IMR-90 (cell line): Measurements from ENCODE around the gene ATP9B. TPM values are rescaled to one million over a fixed set of nuclear protein-coding genes. Genes with fewer than 3 reads are reported as not detected.

Experiments used
- ATAC-seq: fragments of 200-7000 bp; cut with Tn5 transposase; 2 replicates; pipeline ENCODE4 v1.9.1; 2020; ENCODE audit warnings: low read depth, mild to moderate bottlenecking, moderate library complexity
- BruUV-seq: library from RNA; stranded (reverse); fragments of 400-500 nt; replicated peaks from 2 replicates; lab custom pipeline; 2021; lab: Mats Ljungman, UMichigan
- CTCF ChIA-PET: fragments of 300-600 bp; formaldehyde crosslinking; extraction: SDS; loops from one replicate; lab custom pipeline; 2021; ENCODE audit warnings: antibody characterized with exemption; lab: Yijun Ruan, JAX
- POLR2A ChIA-PET: fragments of 300-600 bp; sonication (Branson Sonifier 250); formaldehyde crosslinking; loops from one replicate; lab custom pipeline; 2022; ENCODE audit warnings: antibody characterized with exemption; ENCODE audit not compliant: unreplicated experiment; lab: Charles Lee
- DNase-seq: peaks from one replicate; pipeline ENCODE4 v3.0.0; 2013
- H2AFZ ChIP-seq: replicated peaks from 2 replicates; pipeline ENCODE3; 2013; ENCODE audit warnings: low read length, mild to moderate bottlenecking; ENCODE audit not compliant: poor library complexity
- H2AK5ac ChIP-seq: 2 replicates; pipeline ENCODE4 v1.6.1; 2013; ENCODE audit warnings: low read depth, low read length, inconsistent platforms
- H2AK9ac ChIP-seq: replicated peaks from 2 replicates; pipeline ENCODE3; 2013; ENCODE audit warnings: mild to moderate bottlenecking, low read depth, low read length, moderate library complexity; ENCODE audit not compliant: poor library complexity
- H2BK120ac ChIP-seq: 2 replicates; pipeline ENCODE4 v1.6.1; 2013; ENCODE audit warnings: low read depth, low read length, inconsistent platforms
- H2BK15ac ChIP-seq: 3 replicates; pipeline ENCODE4 v1.6.1; 2013; ENCODE audit warnings: low read depth, low read length, inconsistent platforms
- H2BK20ac ChIP-seq: 2 replicates; pipeline ENCODE4 v1.6.1; 2013; ENCODE audit warnings: low read depth, mild to moderate bottlenecking, inconsistent platforms, low read length, moderate library complexity
- H2BK5ac ChIP-seq: 2 replicates; pipeline ENCODE4 v1.6.1; 2013; ENCODE audit warnings: mild to moderate bottlenecking, low read depth, low read length, inconsistent platforms; ENCODE audit not compliant: poor library complexity, severe bottlenecking
- H3K14ac ChIP-seq: replicated peaks from 2 replicates; pipeline ENCODE4 v1.6.1; 2013; ENCODE audit warnings: low read depth, low read length, inconsistent platforms
- H3K18ac ChIP-seq: 2 replicates; pipeline ENCODE4 v1.6.1; 2013; ENCODE audit warnings: low read depth, low read length, control low read depth
- H3K23ac ChIP-seq: 2 replicates; pipeline ENCODE4 v1.6.1; 2013; ENCODE audit warnings: low read depth, low read length, inconsistent platforms
- H3K27ac ChIP-seq: 2 replicates; pipeline ENCODE4 v1.5.1; 2013; ENCODE audit warnings: mild to moderate bottlenecking, control low read depth, low read length; ENCODE audit not compliant: insufficient read depth
- H3K27me3 ChIP-seq: 2 replicates; pipeline ENCODE4 v1.6.1; 2013; ENCODE audit warnings: low read length; ENCODE audit not compliant: control insufficient read depth, insufficient read depth
- H3K36me3 ChIP-seq: 2 replicates; pipeline ENCODE4 v1.6.1; 2013; ENCODE audit warnings: low read length, mixed read lengths; ENCODE audit not compliant: control insufficient read depth, insufficient read depth
- H3K4ac ChIP-seq: 2 replicates; pipeline ENCODE4 v1.6.1; 2013; ENCODE audit warnings: low read depth, low read length, inconsistent platforms
- H3K4me1 ChIP-seq: 2 replicates; pipeline ENCODE4 v1.6.1; 2013; ENCODE audit warnings: low read length, mixed read lengths; ENCODE audit not compliant: control insufficient read depth, insufficient read depth
- H3K4me2 ChIP-seq: 2 replicates; pipeline ENCODE4 v1.6.1; 2013; ENCODE audit warnings: low read depth, mild to moderate bottlenecking, control low read depth, low read length, moderate library complexity
- H3K4me3 ChIP-seq: 2 replicates; pipeline ENCODE4 v1.5.1; 2013; ENCODE audit warnings: low read depth, mild to moderate bottlenecking, control low read depth, low read length, moderate library complexity; ENCODE audit not compliant: insufficient read depth
- H3K56ac ChIP-seq: 2 replicates; pipeline ENCODE4 v1.6.1; 2013; ENCODE audit warnings: low read length, inconsistent platforms; ENCODE audit not compliant: insufficient read depth; ENCODE audit errors: extremely low read depth
- H3K79me1 ChIP-seq, 2 experiments: 2 replicates each; pipeline ENCODE4 v1.6.1; 2013; ENCODE audit warnings: low read length in 2 of 2, inconsistent platforms in 1 of 2, low read depth in 1 of 2
- H3K9ac ChIP-seq: 2 replicates; pipeline ENCODE4 v1.6.1; 2013; ENCODE audit warnings: low read depth, low read length, control low read depth
- H3K9me1 ChIP-seq: 2 replicates; pipeline ENCODE4 v1.6.1; 2013; ENCODE audit warnings: low read length, inconsistent platforms; ENCODE audit not compliant: insufficient read depth
- H3K9me3 ChIP-seq: 2 replicates; pipeline ENCODE4 v1.6.1; 2013; ENCODE audit warnings: low read length; ENCODE audit not compliant: control insufficient read depth, insufficient read depth
- H4K20me1 ChIP-seq: 2 replicates; pipeline ENCODE4 v1.6.1; 2013; ENCODE audit warnings: low read length, inconsistent platforms; ENCODE audit not compliant: insufficient read depth
- H4K5ac ChIP-seq: 2 replicates; pipeline ENCODE4 v1.6.1; 2013; ENCODE audit warnings: mild to moderate bottlenecking, low read depth, low read length, control low read depth
- H4K8ac ChIP-seq, 2 experiments: 2 replicates each; pipeline ENCODE4 v1.6.1; 2013; ENCODE audit warnings: low read depth in 2 of 2, low read length in 2 of 2, control low read depth in 1 of 2, inconsistent platforms in 1 of 2
- H4K91ac ChIP-seq: 2 replicates; pipeline ENCODE4 v1.6.1; 2013; ENCODE audit warnings: low read depth, low read length, inconsistent platforms; ENCODE audit not compliant: insufficient read depth
- BHLHE40 ChIP-seq: fragments of 150-350 bp; IDR thresholded peaks from 2 replicates; pipeline ENCODE4 v1.6.1; 2016; ENCODE audit warnings: mild to moderate bottlenecking, low read depth, low read length
- CEBPB ChIP-seq: IDR thresholded peaks from 2 replicates; pipeline ENCODE4 v1.6.1; 2012; ENCODE audit warnings: low read depth, low read length, improper control_type of control experiment
- CHD1 ChIP-seq: IDR thresholded peaks from 2 replicates; pipeline ENCODE4 v1.6.1; 2012; ENCODE audit warnings: low read depth, low read length, improper control_type of control experiment
- CTCF ChIP-seq: conservative IDR thresholded peaks from 2 replicates; pipeline ENCODE4 v1.5.1; 2012; ENCODE audit warnings: mild to moderate bottlenecking, low read depth, low read length, improper control_type of control experiment
- ELK1 ChIP-seq: fragments of 150-350 bp; IDR thresholded peaks from 2 replicates; pipeline ENCODE4 v1.6.1; 2016; ENCODE audit warnings: low read depth, mild to moderate bottlenecking, low read length, moderate library complexity, borderline replicate concordance
- FOS ChIP-seq: fragments of 150-350 bp; IDR thresholded peaks from 2 replicates; pipeline ENCODE4 v1.6.1; 2016; ENCODE audit warnings: low read depth, low read length
- MAFK ChIP-seq: IDR thresholded peaks from 2 replicates; pipeline ENCODE4 v1.6.1; 2012; ENCODE audit warnings: low read depth, low read length, improper control_type of control experiment
- MAZ ChIP-seq: IDR thresholded peaks from 2 replicates; pipeline ENCODE4 v1.6.1; 2012; ENCODE audit warnings: low read depth, mild to moderate bottlenecking, low read length, improper control_type of control experiment, moderate library complexity, borderline replicate concordance
- MXI1 ChIP-seq: IDR thresholded peaks from 2 replicates; pipeline ENCODE4 v1.6.1; 2012; ENCODE audit warnings: low read depth, mild to moderate bottlenecking, low read length, moderate library complexity, borderline replicate concordance
- NFE2L2 ChIP-seq: fragments of 150-350 bp; IDR thresholded peaks from 2 replicates; pipeline ENCODE4 v1.6.1; 2016; ENCODE audit warnings: low read depth, mild to moderate bottlenecking, low read length
- RAD21 ChIP-seq: IDR thresholded peaks from 2 replicates; pipeline ENCODE4 v1.6.1; 2012; ENCODE audit warnings: low read length, improper control_type of control experiment
- RCOR1 ChIP-seq: IDR thresholded peaks from 2 replicates; pipeline ENCODE4 v1.6.1; 2012; ENCODE audit warnings: mild to moderate bottlenecking, low read length, improper control_type of control experiment; ENCODE audit not compliant: insufficient replicate concordance
- RFX5 ChIP-seq: IDR thresholded peaks from 2 replicates; pipeline ENCODE4 v1.8.0; 2012; ENCODE audit warnings: low read depth, mild to moderate bottlenecking, low read length, moderate library complexity
- SMC3 ChIP-seq: fragments of 150-350 bp; IDR thresholded peaks from 2 replicates; pipeline ENCODE4 v1.6.1; 2016; ENCODE audit warnings: low read depth, mild to moderate bottlenecking, antibody characterized with exemption, low read length, moderate library complexity
- USF2 ChIP-seq: fragments of 150-350 bp; IDR thresholded peaks from 2 replicates; pipeline ENCODE4 v1.6.1; 2017; ENCODE audit warnings: mild to moderate bottlenecking, antibody characterized with exemption, low read length, low read depth
- WGBS, 2 experiments: methylation state at CpG; one replicate each; pipeline versions ENCODE4 v1.1.5 to v1.1.7; 2013; ENCODE audit warnings: missing lambda C conversion rate in 2 of 2; ENCODE audit not compliant: insufficient read length in 1 of 2; ENCODE audit errors: extremely low coverage in 2 of 2; 5-methylcytosine and 5-hydroxymethylcytosine counted together
- dilution Hi-C: fragments of 300-500 bp; cut with HindIII; formaldehyde crosslinking; loops from one replicate; pipeline ENCODE4 v1.14.3; 2018; ENCODE audit warnings: low sequenced_read_pairs; ENCODE audit not compliant: unreplicated experiment
- in situ Hi-C: fragments of 300-500 bp; cut with MboI; formaldehyde crosslinking; loops from 3 replicates; pipeline ENCODE4 v1.14.3; 2019; ENCODE audit warnings: low sequenced_read_pairs, inconsistent platforms, mixed read lengths
- intact Hi-C: fragments of 100-400 bp; cut with micrococcal nuclease; formaldehyde crosslinking; loops from 2 replicates; pipeline ENCODE4 v1.10.0; 2022
- polyA plus RNA-seq, 3 experiments: library from polyadenylated mRNA; depleted of rRNA; stranded (reverse); fragments of >200 nt; gene quantifications; 2 replicates each; pipeline ENCODE4 v1.2.3, GENCODE V29; 2012; ENCODE audit warnings: low replicate concordance in 1 of 3
- total RNA-seq: library from RNA; depleted of rRNA; stranded (reverse); fragments of >200 nt; gene quantifications from 2 replicates; pipeline ENCODE4 v1.2.3, GENCODE V29; 2012

The ATP9B gene
- total and polyA plus RNA-seq, 2 of the 4 experiments (the other 2 are of a cell fraction): 11.0 to 11.5 TPM

- no peaks in the 10 kb centered on the region for H3K27me3 ChIP-seq
- no peak overlapping the region for H3K56ac ChIP-seq
- H3K79me1 ChIP-seq: no peaks in the 10 kb centered on the region
- H2AK5ac ChIP-seq: no peak overlapping the region
- intact Hi-C loops: no loop called here
- H3K27ac ChIP-seq: no peak overlapping the region
- H3K4me3 ChIP-seq: no peak overlapping the region
- ATAC-seq (no peak), DNase-seq (no peak)
- H4K91ac ChIP-seq: no peak overlapping the region
- no peak overlapping the region for H3K18ac ChIP-seq
- H4K20me1 ChIP-seq: no peaks in the 10 kb centered on the region
- in situ Hi-C loops: no loop called here
- dilution Hi-C loops: no loop called here
- H3K4me1 ChIP-seq: no peaks in the 10 kb centered on the region
- H3K4me2 ChIP-seq: no peak overlapping the region
- H3K9me1 ChIP-seq: 0 out of 2 replicates have a peak, but pooled peaks cover 5% of the 10 kb centered on the region
- H2BK15ac ChIP-seq: no peak overlapping the region
- H3K9ac ChIP-seq: no peak overlapping the region
- WGBS, 2 experiments: no CpG with 5 or more reads among the region's 5 CpGs
- POLR2A ChIA-PET: no interaction called here
- H2AFZ ChIP-seq: no peak overlapping the region
- H3K23ac ChIP-seq: no peak overlapping the region
- H2BK20ac ChIP-seq: no peak overlapping the region
- no peak overlapping the region for H2AK9ac ChIP-seq
- H3K36me3 ChIP-seq: no peaks in the 10 kb centered on the region
- H4K5ac ChIP-seq: no peak overlapping the region
- CTCF ChIA-PET: no interaction called here
- H3K14ac ChIP-seq: no peak overlapping the region
- BruUV-seq: no TSS peak
- no peak overlapping the region for H2BK5ac ChIP-seq
- no peak for TF ChIP-seq FOS
- no peak for TF ChIP-seq BHLHE40
- TF ChIP-seq RAD21: no peak
- no peak for TF ChIP-seq SMC3
- no peak for TF ChIP-seq MAFK
- TF ChIP-seq CTCF: no peak
- no peak for TF ChIP-seq RCOR1
- TF ChIP-seq CHD1: no peak
- no peak for TF ChIP-seq NFE2L2
- TF ChIP-seq USF2: no peak
- no peak for TF ChIP-seq MXI1
- TF ChIP-seq RFX5: no peak
- no peak for TF ChIP-seq ELK1
- TF ChIP-seq MAZ: no peak
- no peak for TF ChIP-seq CEBPB
- no peak overlapping the region for H4K8ac ChIP-seq
- no peak overlapping the region for H2BK120ac ChIP-seq
- no peak overlapping the region for H3K4ac ChIP-seq
- peaks cover 2% of the 10 kb centered on the region; the same call in 1 of the 2 replicates for H3K9me3 ChIP-seq
Observed at GRCh38 chr18:79064228-79064627, 5.0 kb upstream of the ATP9B start.
